H7 (cell line): ENCODE data around the gene PEMT. TPM values are rescaled to one million over a fixed set of nuclear protein-coding genes. Genes with fewer than 3 reads are reported as not detected.
"Not testable (repeated sequence)": the region's sequence is repeated elsewhere in the genome, so short reads cannot be mapped to it uniquely, and the experiment has no call there.

ENCODE experiments used
- DNase-seq: peaks from one replicate; pipeline ENCODE4 v3.0.0; 2012
- H3K27me3 ChIP-seq: 2 replicates; pipeline ENCODE4 v1.6.0; 2011; ENCODE audit warnings: mild to moderate bottlenecking, low read length; ENCODE audit not compliant: control insufficient read depth, insufficient read depth
- H3K36me3 ChIP-seq: replicated peaks from 2 replicates; pipeline ENCODE4 v1.5.1; 2011; ENCODE audit warnings: low read length; ENCODE audit not compliant: control insufficient read depth, insufficient read depth
- H3K4me3 ChIP-seq: 2 replicates; pipeline ENCODE4 v1.5.1; 2011; ENCODE audit warnings: low read depth, mild to moderate bottlenecking, control low read depth, low read length, moderate library complexity; ENCODE audit not compliant: insufficient read depth
- total RNA-seq: library from RNA; depleted of rRNA; stranded (reverse); fragments of >200 nt; shearing (Covaris generic); gene quantifications from 2 replicates; pipeline ENCODE4 v1.2.3, GENCODE V29; 2014

PEMT gene
- total RNA-seq, 1 experiment from 2014 or later, result 99.1 TPM

- not testable (repeated sequence) for DNase-seq, H3K27me3 ChIP-seq
Measured at GRCh38 chr17:17486416-17486815, 105.1 kb downstream of the PEMT start.

GRCh38 chr17:17485420-17485819, 106.1 kb downstream of the PEMT start:
- Histone ChIP-seq H3K36me3 (no peaks in the 10 kb centered on the region; the same call in 1 of the 2 replicates), H3K4me3 (no peak overlapping the region), H3K27me3 (no peaks in the 10 kb centered on the region)
- no peak for DNase-seq

More at GRCh38 chr17:17486416-17486815, 105.1 kb downstream of the PEMT start:
- not testable (repeated sequence) for H3K36me3 ChIP-seq, H3K4me3 ChIP-seq

DNA sequence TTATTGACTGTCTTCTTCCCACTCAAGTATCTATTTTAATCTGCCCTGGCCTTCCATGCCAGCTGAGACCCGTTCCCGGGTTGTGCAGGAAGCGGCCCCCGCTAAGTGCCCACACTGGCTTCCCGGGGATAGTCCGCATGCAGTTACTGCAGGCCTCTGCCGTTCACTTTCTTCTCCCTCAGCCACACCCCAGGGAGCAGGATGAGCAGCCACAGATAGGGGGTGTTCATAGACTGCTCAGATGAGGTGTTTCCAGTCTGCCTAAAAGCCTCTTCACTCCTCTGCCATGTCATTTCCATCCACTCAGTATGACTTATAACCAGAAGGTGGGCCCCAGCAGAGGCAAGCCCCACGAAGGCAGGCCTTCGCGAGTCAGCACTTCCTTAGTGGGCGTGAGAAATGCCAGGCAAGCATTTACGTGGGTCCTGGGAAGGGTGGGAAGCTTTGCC, 107.0 kb downstream of the PEMT start:
- DNase-seq, result peak; percentile 42
- Histone ChIP-seq H3K27me3 (no peaks in the 10 kb centered on the region), H3K36me3 (no peaks in the 10 kb centered on the region; the same call in 1 of the 2 replicates), H3K4me3 (no peak overlapping the region)

DNA sequence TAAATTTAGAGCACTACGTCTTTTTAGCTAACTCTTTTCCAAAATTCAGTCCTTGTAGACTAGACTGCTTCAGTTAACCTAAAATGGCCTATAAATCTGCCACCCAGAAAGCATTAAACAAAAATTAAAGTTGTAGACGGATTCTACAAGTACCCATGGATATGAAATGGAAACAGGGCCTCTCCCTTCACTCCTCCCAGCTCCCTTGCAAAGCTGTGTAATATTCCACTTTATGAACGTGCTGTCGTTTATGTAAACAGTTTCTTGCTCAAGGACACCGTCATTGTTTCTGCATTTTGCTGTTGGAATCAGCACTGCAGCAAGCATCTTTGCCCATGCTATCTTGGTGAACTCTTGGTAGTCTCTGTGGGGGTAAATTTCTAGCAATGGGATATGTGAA, 109.6 kb downstream of the PEMT start:
- Histone ChIP-seq H3K27me3 (no peaks in the 10 kb centered on the region), H3K36me3 (no peaks in the 10 kb centered on the region; the same call in 1 of the 2 replicates), H3K4me3 (no peak overlapping the region)
- DNase-seq, result no peak

DNA sequence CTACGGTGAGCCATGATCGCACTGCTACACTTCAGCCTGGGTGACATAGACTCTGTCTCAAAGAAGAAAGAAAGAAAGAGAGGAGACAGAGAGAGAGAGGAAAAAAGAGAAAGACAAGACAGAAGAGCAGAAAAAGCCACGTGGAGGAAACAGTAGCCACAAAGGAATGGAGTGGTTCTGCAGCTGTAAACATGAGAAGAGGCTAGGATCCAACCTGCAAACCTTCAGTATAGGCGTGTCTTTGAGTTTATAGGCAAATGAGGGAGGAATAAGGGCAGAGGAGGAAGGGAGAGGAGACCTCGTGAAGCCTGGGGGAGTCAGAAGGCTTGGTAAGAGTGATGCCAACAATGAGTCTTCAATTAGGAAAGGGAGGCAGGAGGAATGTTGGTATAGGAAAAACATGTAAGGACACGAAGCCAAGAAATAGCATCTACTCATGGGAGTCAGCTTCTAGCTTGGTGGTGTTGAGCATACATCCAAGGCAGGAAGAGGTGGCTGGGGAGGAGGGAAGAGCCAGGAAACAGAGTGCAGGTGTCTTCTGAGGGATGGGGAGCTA, 110.8 kb downstream of the PEMT start:
- no peaks in the 10 kb centered on the region; the same call in 1 of the 2 replicates for H3K36me3 ChIP-seq
- no peak for DNase-seq
- no peaks in the 10 kb centered on the region for H3K27me3 ChIP-seq
- H3K4me3 ChIP-seq, result no peak overlapping the region

DNA sequence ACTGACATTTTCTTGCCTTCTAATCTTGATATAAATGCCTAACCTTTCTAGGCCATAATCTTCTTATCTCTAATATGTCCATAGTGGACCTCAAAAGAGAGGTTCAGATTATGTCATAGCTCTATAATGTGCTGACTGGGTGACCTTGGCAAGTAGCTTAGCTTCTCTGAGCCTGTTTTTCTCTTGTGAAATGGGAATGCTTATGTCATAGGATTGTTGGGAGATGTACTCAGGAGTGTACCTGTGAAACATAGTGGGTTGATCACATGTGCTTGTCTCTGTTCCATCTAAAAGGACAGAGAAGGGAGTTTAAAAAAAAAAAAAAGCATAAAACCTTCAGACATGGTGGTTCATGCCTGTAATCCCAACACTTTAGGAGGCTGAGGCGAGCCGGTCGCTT, 112.3 kb downstream of the PEMT start:
- DNase-seq, result no peak
- Histone ChIP-seq H3K27me3 (no peaks in the 10 kb centered on the region), H3K4me3 (no peak overlapping the region), H3K36me3 (no peaks in the 10 kb centered on the region; the same call in 1 of the 2 replicates)

DNA sequence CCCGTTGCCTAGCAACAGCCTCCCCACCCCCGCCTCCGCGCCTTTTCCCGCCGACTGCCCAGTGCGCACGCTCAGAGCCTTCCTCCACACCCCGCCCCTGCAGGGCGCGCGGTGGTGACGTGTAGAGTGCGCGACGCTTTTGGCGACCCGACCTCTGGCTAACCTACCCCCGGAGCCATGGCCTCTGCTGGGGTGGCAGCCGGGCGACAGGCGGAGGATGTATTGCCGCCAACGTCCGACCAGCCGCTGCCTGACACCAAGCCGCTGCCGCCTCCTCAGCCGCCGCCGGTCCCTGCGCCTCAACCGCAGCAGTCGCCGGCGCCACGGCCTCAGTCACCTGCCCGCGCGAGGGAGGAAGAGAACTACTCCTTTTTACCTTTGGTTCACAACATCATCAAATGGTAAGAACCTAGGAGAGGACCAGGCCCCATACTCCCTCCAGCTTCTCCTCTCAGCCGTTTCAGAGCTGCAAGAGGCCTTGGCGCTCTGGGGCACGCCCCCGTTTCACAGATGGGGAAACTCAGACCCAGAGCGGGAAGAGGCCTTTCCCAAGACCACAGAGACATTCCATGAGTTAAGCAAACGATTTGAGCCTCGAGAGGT, 114.5 kb downstream of the PEMT start, which contains the start of gene MED9:
MED9 (plus strand) TSS at position 136 of the 603 bp plus-strand sequence; CDS start at position 178, 42 bp downstream.
- DNase-seq, result peak; percentile 99
- Histone ChIP-seq H3K4me3 (peak within 1 kb of the TSS; percentile 88), H3K27me3 (peaks cover 2% of the 10 kb centered on the region; the same call in 1 of the 2 replicates), H3K36me3 (no peaks in the 10 kb centered on the region; the same call in 1 of the 2 replicates)

DNA sequence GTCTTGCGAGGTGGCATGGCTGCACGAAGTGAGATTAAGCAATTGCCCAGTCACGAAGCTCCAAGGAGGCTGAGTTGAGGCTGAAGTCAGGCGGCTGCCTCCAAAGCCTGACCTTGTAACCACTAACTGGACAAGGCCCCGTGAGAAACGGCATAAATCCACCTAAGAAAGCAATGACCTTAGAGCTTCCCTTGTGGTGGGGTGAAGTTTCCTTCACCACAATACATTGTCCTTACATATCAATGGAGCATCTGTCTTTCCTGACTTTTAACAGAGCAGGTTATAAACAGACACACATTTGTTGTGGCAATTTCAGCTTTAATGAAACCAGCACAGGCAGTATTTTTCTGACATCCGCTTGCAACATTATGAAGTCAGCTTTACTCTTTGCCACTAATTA, 117.2 kb downstream of the PEMT start:
- no peak for DNase-seq
- H3K27me3 ChIP-seq, result peaks cover 2% of the 10 kb centered on the region; the same call in 1 of the 2 replicates
- H3K36me3 ChIP-seq, result no peaks in the 10 kb centered on the region
- H3K4me3 ChIP-seq, result no peak overlapping the region

DNA sequence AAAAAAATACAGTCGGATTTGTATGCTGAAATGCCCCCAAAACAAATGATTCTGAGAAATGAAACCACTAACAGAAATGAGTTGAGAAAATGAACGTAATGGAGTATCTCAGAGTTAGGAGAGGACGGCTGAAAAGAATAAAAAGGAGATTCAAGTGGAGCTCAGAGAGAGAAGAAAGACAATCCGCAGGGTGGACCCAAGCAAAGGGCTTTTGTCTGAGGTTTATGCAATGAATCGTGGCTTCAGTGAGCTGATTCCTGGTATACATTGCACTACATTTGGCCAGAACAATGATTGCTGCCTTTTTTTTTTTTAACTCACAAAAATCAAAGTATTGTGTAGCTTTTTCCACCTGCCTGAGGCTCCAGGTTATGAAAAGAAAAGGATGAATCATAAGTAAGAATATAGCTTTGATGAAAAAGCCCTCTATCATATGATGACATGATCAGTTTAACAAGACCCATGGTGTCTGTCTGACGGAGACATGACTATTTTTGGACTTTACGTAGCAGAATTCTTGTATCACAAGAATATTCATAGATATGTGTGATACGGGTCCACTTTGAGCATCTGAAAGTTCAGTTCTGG, 119.1 kb downstream of the PEMT start:
- no peak for DNase-seq
- peaks cover 2% of the 10 kb centered on the region; the same call in 1 of the 2 replicates for H3K27me3 ChIP-seq
- H3K36me3 ChIP-seq, result no peaks in the 10 kb centered on the region
- no peak overlapping the region for H3K4me3 ChIP-seq

DNA sequence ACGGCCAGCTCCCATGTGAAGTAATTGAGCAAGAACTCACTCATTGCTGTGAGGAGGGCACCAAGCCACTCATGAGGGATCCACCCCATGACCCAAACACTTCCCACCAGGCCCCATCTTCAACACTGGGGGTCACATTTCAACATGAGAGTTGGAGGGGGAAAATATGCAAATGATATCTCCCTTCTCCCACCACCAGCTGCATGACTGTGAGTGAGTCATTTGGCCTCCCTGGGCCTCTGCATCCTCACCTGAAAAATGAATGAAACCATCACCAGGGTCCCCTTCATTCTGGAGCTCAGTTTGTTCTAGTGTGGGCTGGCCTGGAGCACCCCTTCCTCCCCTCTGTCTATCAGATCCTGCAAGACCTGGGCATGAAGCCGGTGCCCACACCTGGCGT, 121.5 kb downstream of the PEMT start:
- DNase-seq, result no peak
- H3K4me3 ChIP-seq, result no peak overlapping the region
- H3K27me3 ChIP-seq, result peaks cover 2% of the 10 kb centered on the region; the same call in 1 of the 2 replicates
- no peaks in the 10 kb centered on the region for H3K36me3 ChIP-seq

DNA sequence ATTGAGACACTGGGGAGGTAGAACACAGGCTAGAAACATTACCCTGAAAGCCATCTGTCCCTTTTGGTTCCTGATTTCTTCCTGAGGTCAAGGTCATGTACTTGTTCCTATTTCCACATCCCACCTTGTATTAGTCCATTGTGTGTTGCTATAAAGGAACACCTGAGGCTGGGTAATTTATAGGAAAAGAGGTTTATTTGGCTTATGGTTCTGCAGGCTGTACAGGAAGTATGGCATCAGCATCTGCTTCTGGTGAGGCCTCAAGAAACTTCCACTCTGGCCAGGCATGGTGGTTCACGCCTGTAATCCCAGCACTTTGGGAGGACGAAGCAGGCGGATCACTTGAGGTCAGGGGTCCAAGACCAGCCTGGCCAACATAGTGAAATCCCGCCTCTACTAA, 122.2 kb downstream of the PEMT start:
- DNase-seq, result no peak
- no peaks in the 10 kb centered on the region for H3K36me3 ChIP-seq
- H3K27me3 ChIP-seq, result peaks cover 2% of the 10 kb centered on the region; the same call in 1 of the 2 replicates
- H3K4me3 ChIP-seq, result no peak overlapping the region

- Histone ChIP-seq H3K4me3 (no peak overlapping the region), H3K27me3 (peaks cover 2% of the 10 kb centered on the region; the same call in 1 of the 2 replicates), H3K36me3 (no peaks in the 10 kb centered on the region)
- DNase-seq, result no peak
Measured at GRCh38 chr17:17468217-17469010, 123.1 kb downstream of the PEMT start.

- no peak for DNase-seq
- Histone ChIP-seq H3K36me3 (no peaks in the 10 kb centered on the region), H3K27me3 (no peaks in the 10 kb centered on the region), H3K4me3 (no peak overlapping the region)
Measured at GRCh38 chr17:17467720-17468119, 123.8 kb downstream of the PEMT start.

- no peak for DNase-seq
- Histone ChIP-seq H3K27me3 (no peaks in the 10 kb centered on the region), H3K4me3 (no peak overlapping the region), H3K36me3 (no peaks in the 10 kb centered on the region)
Measured at GRCh38 chr17:17467016-17467415, 124.5 kb downstream of the PEMT start.
